Calu3 (cell line): ENCODE measurements around the gene SMIM7. TPM values are rescaled to one million over a fixed set of nuclear protein-coding genes. Genes with fewer than 3 reads are reported as not detected.
A peak's percentile ranks its signal among the peaks of the same experiment; 100 is the strongest.
"Not testable (repeated sequence)": the region's sequence is repeated elsewhere in the genome, so short reads cannot be mapped to it uniquely, and the experiment has no call there.

ENCODE experiments used
- BruUV-seq: library from RNA; stranded (reverse); fragments of 400-500 nt; replicated peaks from 2 replicates; lab custom pipeline; 2021; lab: Mats Ljungman, UMichigan
- CTCF ChIA-PET: fragments of 300-600 bp; sonication (Branson Sonifier 250); formaldehyde crosslinking; loops from one replicate; lab custom pipeline; 2022; ENCODE audit warnings: antibody characterized with exemption; lab: Charles Lee
- DNase-seq: peaks from one replicate; pipeline ENCODE4 v3.0.0; 2022
- H3K27ac Mint-ChIP-seq: one replicate; pipeline ENCODE4 v1.8.0; 2022; ENCODE audit warnings: mixed read lengths; ENCODE audit not compliant: unreplicated experiment
- H3K27me3 Mint-ChIP-seq: one replicate; pipeline ENCODE4 v1.8.0; 2022; ENCODE audit warnings: mixed read lengths; ENCODE audit not compliant: unreplicated experiment
- H3K36me3 Mint-ChIP-seq: one replicate; pipeline ENCODE4 v1.8.0; 2022; ENCODE audit warnings: mild to moderate bottlenecking, moderate library complexity, mixed read lengths; ENCODE audit not compliant: insufficient read depth, unreplicated experiment
- H3K4me1 Mint-ChIP-seq: one replicate; pipeline ENCODE4 v1.8.0; 2022; ENCODE audit warnings: mild to moderate bottlenecking, low read depth, mixed read lengths; ENCODE audit not compliant: unreplicated experiment
- H3K4me3 Mint-ChIP-seq: one replicate; pipeline ENCODE4 v1.8.0; 2022; ENCODE audit warnings: mild to moderate bottlenecking, low read depth, moderate library complexity, mixed read lengths; ENCODE audit not compliant: unreplicated experiment
- H3K9me3 Mint-ChIP-seq: one replicate; pipeline ENCODE4 v1.8.0; 2022; ENCODE audit warnings: low read depth, mixed read lengths; ENCODE audit not compliant: unreplicated experiment
- CTCF ChIP-seq: fragments of 200-600 bp; IDR thresholded peaks from one replicate; pipeline ENCODE4 v1.8.0; 2022; ENCODE audit warnings: antibody characterized with exemption; ENCODE audit not compliant: unreplicated experiment
- intact Hi-C: fragments of 100-400 bp; cut with micrococcal nuclease; formaldehyde crosslinking; loops from one replicate; pipeline ENCODE4 v1.10.0; 2022; ENCODE audit not compliant: unreplicated experiment
- total RNA-seq: library from RNA; stranded (reverse); gene quantifications from 2 replicates; pipeline ENCODE4 v1.2.3, GENCODE V29; 2022

Gene SMIM7
- total RNA-seq, 1 experiment from 2014 or later, result 40.9 TPM

DNA sequence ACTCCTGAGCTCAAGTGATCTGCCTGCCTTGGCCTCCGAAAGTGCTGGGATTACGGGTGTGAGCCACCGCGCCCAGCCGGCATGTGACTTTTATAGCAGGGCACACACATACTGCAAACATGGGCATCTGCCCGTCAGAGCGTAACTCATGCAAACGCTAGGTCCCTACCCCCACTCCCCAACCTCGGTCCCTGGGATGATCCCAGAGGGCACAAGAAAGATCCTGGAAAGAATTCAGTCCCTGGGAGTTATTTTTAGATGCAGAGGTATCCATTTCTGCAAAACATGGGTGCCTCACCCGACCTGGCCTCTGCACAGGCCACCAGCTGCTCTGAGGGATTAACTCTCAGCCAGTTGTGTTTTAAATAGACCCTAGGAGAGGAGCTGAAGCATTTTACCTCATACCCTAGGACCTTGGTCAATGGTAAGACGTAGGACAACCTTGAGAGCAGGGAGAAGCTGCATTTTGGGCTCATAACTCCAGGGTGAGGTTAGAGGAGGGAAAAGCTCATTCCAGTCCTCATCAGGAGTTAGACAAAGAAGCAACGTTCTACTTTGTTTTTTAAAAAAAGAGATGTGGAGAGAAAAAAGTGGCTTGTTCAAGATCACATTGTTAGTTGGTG, 11.8 kb upstream of the SMIM7 start:
- CTCF ChIA-PET, result no interaction called here
- BruUV-seq, result no TSS peak

GRCh38 chr19:16670291-16670690, 10.3 kb upstream of the SMIM7 start:
- no peak for TF ChIP-seq CTCF
- DNase-seq, result no peak
- no peak overlapping the region for H3K27ac Mint-ChIP-seq
- H3K4me3 Mint-ChIP-seq, result no peak overlapping the region
- CTCF ChIA-PET, result no interaction called here
- no peaks in the 10 kb centered on the region for H3K9me3 Mint-ChIP-seq
- intact Hi-C loops, result no loop called here
- BruUV-seq, result no TSS peak
- no peaks in the 10 kb centered on the region for H3K27me3 Mint-ChIP-seq
- H3K4me1 Mint-ChIP-seq, result no peaks in the 10 kb centered on the region
- H3K36me3 Mint-ChIP-seq, result no peaks in the 10 kb centered on the region

More for the DNA sequence above, 11.8 kb upstream of the SMIM7 start:
- Mint-ChIP-seq H3K9me3 (no peaks in the 10 kb centered on the region), H3K4me3 (no peak overlapping the region), H3K27me3 (no peaks in the 10 kb centered on the region), H3K27ac (no peak overlapping the region), H3K36me3 (no peaks in the 10 kb centered on the region), H3K4me1 (no peaks in the 10 kb centered on the region)
- no peak for TF ChIP-seq CTCF
- intact Hi-C loops, result no loop called here
- no peak for DNase-seq

DNA sequence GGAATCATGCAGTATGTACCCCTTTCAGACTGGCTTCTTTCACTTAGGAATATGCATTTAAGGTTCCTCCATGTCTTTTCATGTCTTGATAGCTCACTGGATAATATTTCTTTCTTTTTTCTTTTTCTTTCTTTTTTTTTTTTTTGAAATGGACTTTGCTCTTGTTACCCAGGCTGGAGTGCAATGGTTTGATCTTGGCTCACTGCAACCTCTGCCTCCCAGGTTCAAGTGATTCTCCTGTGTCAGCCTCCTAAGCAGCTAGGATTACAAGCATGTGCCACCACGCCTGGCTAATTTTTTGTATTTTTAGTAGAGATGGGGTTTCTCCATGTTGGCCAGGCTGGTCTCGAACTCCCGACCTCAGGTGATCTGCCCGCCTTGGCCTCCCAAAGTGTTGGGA, 8.8 kb upstream of the SMIM7 start:
- DNase-seq, H3K9me3 Mint-ChIP-seq, H3K4me3 Mint-ChIP-seq, H3K27ac Mint-ChIP-seq, H3K27me3 Mint-ChIP-seq, CTCF ChIA-PET, intact Hi-C loops, H3K36me3 Mint-ChIP-seq, BruUV-seq, H3K4me1 Mint-ChIP-seq: not testable (repeated sequence)

DNA sequence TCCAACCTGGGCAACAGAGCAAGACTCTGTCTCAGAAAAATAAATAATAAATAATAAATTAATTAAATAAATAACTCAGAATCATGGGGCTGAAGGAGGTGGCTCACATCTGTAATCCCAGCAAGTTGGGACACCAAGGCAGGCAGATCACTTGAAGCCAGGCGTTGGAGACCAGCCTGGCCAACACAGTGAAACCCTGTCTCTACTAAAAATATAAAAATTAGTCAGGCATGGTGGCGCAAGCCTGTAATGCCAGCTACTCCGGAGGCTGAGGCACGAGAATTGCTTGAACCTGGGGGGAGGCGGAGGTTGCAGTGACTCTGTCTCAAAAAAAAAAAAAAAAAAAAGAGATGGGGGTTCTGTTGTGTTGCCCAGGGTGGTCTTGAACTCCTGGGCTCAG, 8.2 kb upstream of the SMIM7 start:
- BruUV-seq, result no TSS peak
- no peak for DNase-seq
- no peaks in the 10 kb centered on the region for H3K27me3 Mint-ChIP-seq
- H3K36me3 Mint-ChIP-seq, result peaks cover 5% of the 10 kb centered on the region
- intact Hi-C loops, result no loop called here
- no peak overlapping the region for H3K27ac Mint-ChIP-seq
- CTCF ChIA-PET, result no interaction called here
- H3K4me3 Mint-ChIP-seq, result no peak overlapping the region
- no peaks in the 10 kb centered on the region for H3K9me3 Mint-ChIP-seq
- TF ChIP-seq CTCF, result no peak
- H3K4me1 Mint-ChIP-seq, result peaks cover 9% of the 10 kb centered on the region

DNA sequence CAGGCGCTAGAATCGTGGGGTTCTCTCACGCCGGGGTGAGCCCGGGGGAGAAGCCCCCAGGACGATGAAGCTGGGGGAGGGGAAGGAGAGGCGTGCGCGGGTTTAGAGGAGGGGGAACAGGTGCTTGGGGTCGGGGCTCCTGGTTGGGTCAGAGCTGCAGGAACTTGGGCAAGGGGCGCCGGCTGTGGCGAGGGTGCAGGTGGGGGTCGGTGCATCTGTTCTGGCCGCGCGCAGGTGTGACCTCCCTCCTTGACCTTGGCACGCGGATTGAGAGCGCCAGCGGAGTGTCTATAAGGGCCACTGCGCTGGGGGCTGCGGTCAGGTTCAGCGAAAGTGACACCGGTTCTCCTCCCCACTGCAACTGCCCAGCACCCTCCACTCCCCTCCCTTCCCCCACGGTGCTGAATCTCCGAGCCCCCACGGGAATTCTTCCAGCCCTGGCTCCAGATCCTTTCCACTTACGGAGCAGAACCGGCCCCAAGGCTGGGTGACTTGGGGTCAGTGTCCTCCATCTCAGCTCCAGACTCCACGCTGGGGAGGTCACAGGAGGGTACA, 1.6 kb upstream of the SMIM7 start:
- Mint-ChIP-seq H3K4me3 (peak overlapping the region; percentile 91), H3K27me3 (no peaks in the 10 kb centered on the region), H3K27ac (no peak overlapping the region), H3K4me1 (peaks cover 19% of the 10 kb centered on the region), H3K36me3 (peaks cover 48% of the 10 kb centered on the region), H3K9me3 (no peaks in the 10 kb centered on the region)
- DNase-seq, result peak; percentile 6
- CTCF ChIA-PET, result no interaction called here
- intact Hi-C loops, result no loop called here
- BruUV-seq, result no TSS peak
- no peak for TF ChIP-seq CTCF
